Transverse colon (tissue), 4 donors: ENCODE data around the gene EBF3.

Experiments
- CTCF ChIP-seq, 5 experiments: fragments of 200-600 bp in 3 of 5; fragments of 450-650 bp in 2 of 5; sonication (generic) in 3 of 5; IDR thresholded peaks; 1 replicate in 2 of 5; 2 replicates in 3 of 5; pipeline ENCODE4 v1.5.1; 2016 to 2017; ENCODE audit warnings: antibody characterized with exemption in 5 of 5, inconsistent platforms in 3 of 5, mild to moderate bottlenecking in 2 of 5, moderate library complexity in 1 of 5
- EP300 ChIP-seq: sonication (generic); formaldehyde crosslinking; IDR thresholded peaks from one replicate; pipeline ENCODE4 v1.6.1; 2017; ENCODE audit warnings: antibody characterized with exemption, low read depth
- POLR2AphosphoS5 ChIP-seq, 3 donors: sonication (generic); formaldehyde crosslinking; IDR thresholded peaks; one replicate each; pipeline ENCODE4 v1.6.1; 2016; ENCODE audit warnings: antibody characterized with exemption in 3 of 3

GRCh38 chr10:129790715-129791446, 173.2 kb downstream of the EBF3 start:
- TF ChIP-seq CTCF (IDR thresholded peaks at IDR 0.05) (no peak), EP300 (no peak), POLR2AphosphoS5 (IDR thresholded peaks at IDR 0.05) (no peak)
